Measurements from ENCODE around the gene EMC10. TPM values are rescaled to one million over a fixed set of nuclear protein-coding genes. Genes with fewer than 3 reads are reported as not detected.

Gene EMC10
- total RNA-seq, 1 donor from 2014 or later = 103 TPM

DNA sequence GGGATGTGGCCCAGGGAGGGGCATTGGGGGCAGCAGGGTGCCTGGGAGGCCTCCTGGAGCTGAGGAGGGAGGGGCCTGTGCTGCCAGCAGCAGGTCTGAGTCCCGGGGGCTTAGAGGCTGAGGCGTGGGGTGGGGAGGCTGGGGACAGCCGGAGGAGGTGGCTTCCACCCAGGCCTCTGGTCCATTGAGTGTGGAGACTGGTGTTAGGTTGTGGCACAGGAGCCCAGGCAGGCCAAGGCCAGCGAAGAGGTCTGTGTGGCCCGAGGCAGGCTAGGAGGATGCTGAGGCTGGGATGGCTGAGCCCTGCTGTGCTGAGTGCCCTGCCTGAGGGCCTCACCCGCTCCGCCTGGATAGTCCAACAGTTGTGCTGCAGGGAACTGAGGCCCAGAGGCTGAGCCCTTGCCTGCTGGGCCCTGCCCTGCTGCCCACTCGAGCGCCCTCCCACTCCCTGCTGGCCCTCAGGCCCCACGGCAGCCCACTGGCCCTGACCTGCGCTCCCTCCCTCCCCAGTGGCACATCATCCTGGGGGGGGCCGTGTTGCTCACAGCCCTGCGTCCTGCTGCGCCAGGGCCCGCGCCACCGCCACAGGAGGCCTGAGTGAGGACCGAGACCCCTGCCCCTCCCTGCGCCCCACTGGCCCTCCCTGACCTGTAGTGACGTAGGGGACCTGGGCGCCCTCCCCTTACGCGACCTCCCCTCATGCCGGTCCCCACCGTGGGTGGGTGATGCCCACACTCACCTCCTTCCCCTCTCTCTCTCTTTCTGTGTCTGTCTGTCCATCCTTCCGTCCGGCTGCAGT lies 5.2 kb downstream of the EMC10 start:
- H3K27ac ChIP-seq = no peak overlapping the region
- H3K9me3 ChIP-seq = no peaks in the 10 kb centered on the region
- intact Hi-C loops (cut with DNase I) = no loop called here
- peak; percentile 56 for DNase-seq
- H3K4me3 ChIP-seq = no peak overlapping the region
- H3K4me1 ChIP-seq = peaks cover 16% of the 10 kb centered on the region
- peaks cover 57% of the 10 kb centered on the region for H3K36me3 ChIP-seq
- TF ChIP-seq, protein P1, sequence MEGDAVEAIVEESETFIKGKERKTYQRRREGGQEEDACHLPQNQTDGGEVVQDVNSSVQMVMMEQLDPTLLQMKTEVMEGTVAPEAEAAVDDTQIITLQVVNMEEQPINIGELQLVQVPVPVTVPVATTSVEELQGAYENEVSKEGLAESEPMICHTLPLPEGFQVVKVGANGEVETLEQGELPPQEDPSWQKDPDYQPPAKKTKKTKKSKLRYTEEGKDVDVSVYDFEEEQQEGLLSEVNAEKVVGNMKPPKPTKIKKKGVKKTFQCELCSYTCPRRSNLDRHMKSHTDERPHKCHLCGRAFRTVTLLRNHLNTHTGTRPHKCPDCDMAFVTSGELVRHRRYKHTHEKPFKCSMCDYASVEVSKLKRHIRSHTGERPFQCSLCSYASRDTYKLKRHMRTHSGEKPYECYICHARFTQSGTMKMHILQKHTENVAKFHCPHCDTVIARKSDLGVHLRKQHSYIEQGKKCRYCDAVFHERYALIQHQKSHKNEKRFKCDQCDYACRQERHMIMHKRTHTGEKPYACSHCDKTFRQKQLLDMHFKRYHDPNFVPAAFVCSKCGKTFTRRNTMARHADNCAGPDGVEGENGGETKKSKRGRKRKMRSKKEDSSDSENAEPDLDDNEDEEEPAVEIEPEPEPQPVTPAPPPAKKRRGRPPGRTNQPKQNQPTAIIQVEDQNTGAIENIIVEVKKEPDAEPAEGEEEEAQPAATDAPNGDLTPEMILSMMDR (IDR thresholded peaks at IDR 0.05) = no peak
- no peaks in the 10 kb centered on the region for H3K27me3 ChIP-seq
- no peak for ATAC-seq

DNA sequence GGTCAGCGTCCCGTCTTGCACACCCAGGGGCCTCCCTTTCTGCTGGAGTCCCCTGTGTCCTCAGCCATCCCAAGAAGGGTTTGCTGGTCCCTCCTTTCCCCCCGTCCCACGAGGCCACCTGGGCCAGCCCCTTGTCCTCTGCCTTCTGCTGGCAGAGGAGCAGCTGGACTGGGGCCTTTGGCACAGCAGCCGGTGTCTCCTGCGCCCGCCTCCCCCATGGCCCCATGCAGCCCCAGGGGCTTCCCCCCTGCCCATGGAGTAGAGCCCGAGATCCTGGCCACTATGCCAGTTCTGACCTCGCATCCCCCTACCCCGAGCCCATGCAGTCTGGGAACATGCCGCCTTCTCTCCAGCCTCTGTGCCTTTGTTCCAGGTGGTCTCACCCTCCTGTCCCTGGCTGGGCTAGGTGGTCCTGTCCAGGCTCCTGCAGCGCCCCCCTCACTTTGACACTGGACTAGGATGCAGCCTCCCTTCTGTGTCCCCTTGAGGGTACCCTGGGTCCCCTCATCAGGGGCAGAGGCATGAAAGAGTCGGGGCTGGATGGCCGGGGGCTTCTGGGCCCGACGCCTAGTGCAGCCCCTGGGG lies 6.1 kb downstream of the EMC10 start:
- TF ChIP-seq, protein P1 (IDR thresholded peaks at IDR 0.05) = no peak
- intact Hi-C loops (cut with DNase I) = no loop called here
- peaks cover 57% of the 10 kb centered on the region for H3K36me3 ChIP-seq
- no peak overlapping the region for H3K4me3 ChIP-seq
- H3K27me3 ChIP-seq = no peaks in the 10 kb centered on the region
- H3K4me1 ChIP-seq = peaks cover 11% of the 10 kb centered on the region
- no peak for ATAC-seq
- peak; percentile 58 for DNase-seq
- H3K27ac ChIP-seq = no peak overlapping the region
- no peaks in the 10 kb centered on the region for H3K9me3 ChIP-seq

DNA sequence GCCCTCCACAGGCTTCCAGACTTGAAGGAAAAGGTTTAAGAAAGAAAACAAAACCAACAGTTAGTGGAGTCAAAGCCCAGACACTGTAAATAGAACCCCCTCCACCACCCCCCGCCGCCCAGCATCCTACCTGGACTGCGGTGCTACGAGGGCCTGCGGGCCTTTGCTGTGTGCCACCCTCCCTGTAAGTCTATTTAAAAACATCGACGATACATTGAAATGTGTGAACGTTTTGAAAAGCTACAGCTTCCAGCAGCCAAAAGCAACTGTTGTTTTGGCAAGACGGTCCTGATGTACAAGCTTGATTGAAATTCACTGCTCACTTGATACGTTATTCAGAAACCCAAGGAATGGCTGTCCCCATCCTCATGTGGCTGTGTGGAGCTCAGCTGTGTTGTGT lies 6.6 kb downstream of the EMC10 start:
- peaks cover 57% of the 10 kb centered on the region for H3K36me3 ChIP-seq

DNA sequence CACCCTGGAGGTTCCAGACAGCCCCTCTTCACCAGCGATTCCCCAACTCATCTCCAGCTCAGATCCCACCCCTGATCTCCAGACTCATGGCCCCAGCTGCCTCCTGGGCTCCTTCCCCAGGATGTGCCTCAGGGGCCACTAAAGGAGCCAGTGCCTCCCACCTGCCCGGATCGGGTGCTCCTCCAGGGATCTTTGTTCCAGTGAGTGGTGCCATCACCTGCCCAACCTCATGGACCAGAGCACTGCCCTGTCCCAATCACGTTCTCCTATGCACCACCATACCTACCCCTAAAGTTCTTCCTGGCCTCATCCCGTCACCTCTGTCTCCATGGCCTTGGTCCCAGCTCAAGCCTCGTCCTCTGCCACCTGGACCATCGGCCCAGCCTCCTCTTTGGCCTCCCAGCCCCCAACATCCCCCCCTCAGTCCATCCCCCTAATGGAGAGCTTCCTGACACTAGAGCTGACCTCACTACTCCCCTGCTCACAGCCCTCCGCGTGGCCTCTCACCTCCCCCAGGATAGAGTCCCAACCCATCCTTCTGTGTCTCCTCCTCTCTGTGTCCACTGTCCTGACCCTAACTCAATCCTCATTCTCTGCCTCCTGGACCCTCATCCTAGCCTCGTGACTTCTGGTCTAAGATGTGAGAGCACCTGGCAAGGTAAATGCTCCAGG lies 9.1 kb downstream of the EMC10 start:
- no peaks in the 10 kb centered on the region for H3K4me1 ChIP-seq
- intact Hi-C loops (cut with DNase I) = no loop called here
- no peaks in the 10 kb centered on the region for H3K27me3 ChIP-seq
- TF ChIP-seq, protein P1 (IDR thresholded peaks at IDR 0.05) = no peak
- H3K4me3 ChIP-seq = no peak overlapping the region
- H3K36me3 ChIP-seq = peaks cover 41% of the 10 kb centered on the region
- DNase-seq = peak; percentile 57
- H3K9me3 ChIP-seq = no peaks in the 10 kb centered on the region
- H3K27ac ChIP-seq = no peak overlapping the region
- no peak for ATAC-seq

More for the DNA sequence above, 6.6 kb downstream of the EMC10 start:
- H3K27ac ChIP-seq = no peak overlapping the region
- intact Hi-C loops (cut with DNase I) = no loop called here
- peaks cover 6% of the 10 kb centered on the region for H3K4me1 ChIP-seq
- H3K9me3 ChIP-seq = no peaks in the 10 kb centered on the region
- ATAC-seq (no peak), DNase-seq (peak; percentile 36)
- H3K4me3 ChIP-seq = no peak overlapping the region
- no peaks in the 10 kb centered on the region for H3K27me3 ChIP-seq
- TF ChIP-seq, protein P1 (IDR thresholded peaks at IDR 0.05) = no peak

GRCh38 chr19:50486823-50487515 lies 10.7 kb downstream of the EMC10 start:
- ATAC-seq = peak; percentile 27
- TF ChIP-seq, protein P1 (IDR thresholded peaks at IDR 0.05) = peak; percentile 53
- intact Hi-C loops (cut with DNase I) = no loop called here
- no peaks in the 10 kb centered on the region for H3K4me1 ChIP-seq
- H3K27me3 ChIP-seq = no peaks in the 10 kb centered on the region
- no peak overlapping the region for H3K4me3 ChIP-seq
- H3K27ac ChIP-seq = no peak overlapping the region
- peak; percentile 72 for DNase-seq
- peaks cover 26% of the 10 kb centered on the region for H3K36me3 ChIP-seq
- H3K9me3 ChIP-seq = no peaks in the 10 kb centered on the region

Measured in upper lobe of right lung (tissue), 1 donor.